Glutamatergic neuron (in vitro differentiated cells): Measurements from ENCODE around the gene OR4F15. TPM values are rescaled to one million over a fixed set of nuclear protein-coding genes. Genes with fewer than 3 reads are reported as not detected.
"Not testable (repeated sequence)": the region's sequence is repeated elsewhere in the genome, so short reads cannot be mapped to it uniquely, and the experiment has no call there.

Experiments
- DNase-seq: peaks from one replicate; pipeline ENCODE4 v3.0.0; 2022
- H3K27ac Mint-ChIP-seq: one replicate; pipeline ENCODE4 v1.8.0; 2020; ENCODE audit warnings: mild to moderate bottlenecking, mixed read lengths, inconsistent platforms; ENCODE audit not compliant: unreplicated experiment
- H3K27me3 Mint-ChIP-seq: one replicate; pipeline ENCODE4 v1.8.0; 2020; ENCODE audit warnings: mild to moderate bottlenecking, moderate library complexity, mixed read lengths, inconsistent platforms; ENCODE audit not compliant: unreplicated experiment
- H3K36me3 Mint-ChIP-seq: one replicate; pipeline ENCODE4 v1.8.0; 2020; ENCODE audit warnings: mild to moderate bottlenecking, mixed read lengths, inconsistent platforms; ENCODE audit not compliant: unreplicated experiment
- H3K4me1 Mint-ChIP-seq: one replicate; pipeline ENCODE4 v1.8.0; 2020; ENCODE audit warnings: mild to moderate bottlenecking, low read depth, mixed read lengths, inconsistent platforms; ENCODE audit not compliant: unreplicated experiment
- H3K4me3 Mint-ChIP-seq: one replicate; pipeline ENCODE4 v1.8.0; 2020; ENCODE audit warnings: mild to moderate bottlenecking, mixed read lengths, inconsistent platforms; ENCODE audit not compliant: unreplicated experiment
- H3K9me3 Mint-ChIP-seq: one replicate; pipeline ENCODE4 v1.8.0; 2020; ENCODE audit warnings: mild to moderate bottlenecking, moderate library complexity, mixed read lengths, inconsistent platforms; ENCODE audit not compliant: unreplicated experiment
- total RNA-seq: library from RNA; stranded (reverse); fragmentation: NEBNext Ultra II Directional; extraction: Animal tissue kit (Norgen Biotek cat#: 25700); gene quantifications from one replicate; pipeline ENCODE4 v1.2.1, GENCODE V29; 2021; ENCODE audit not compliant: unreplicated experiment
- TF ChIP-seq, protein P1 (sequence below): fragments of 200-600 bp; sonication (generic); IDR thresholded peaks from one replicate; pipeline ENCODE4 v1.5.0; 2021; ENCODE audit not compliant: partially characterized antibody, unreplicated experiment

Gene OR4F15
- total RNA-seq, 1 donor from 2014 or later, result not detected

DNA sequence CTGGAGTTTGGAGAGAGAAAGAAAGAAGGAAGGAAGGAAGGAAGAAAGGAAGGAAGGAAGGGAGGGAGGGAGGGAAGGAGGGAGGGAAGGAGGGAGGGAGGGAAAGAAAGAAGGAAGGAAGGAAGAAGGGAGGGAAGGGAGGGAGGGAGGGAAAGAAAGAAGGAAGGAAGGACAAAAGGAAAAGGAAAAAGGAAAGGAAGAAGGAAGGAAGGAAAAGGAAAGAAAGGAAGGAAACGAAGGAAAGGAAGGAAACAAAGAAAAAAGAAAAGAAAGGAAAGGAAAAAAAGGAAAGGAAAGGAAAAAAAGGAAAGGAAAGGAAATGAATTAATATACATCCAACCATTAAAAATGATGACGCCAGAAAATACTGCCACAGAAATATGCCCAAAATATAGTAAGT lies 27.4 kb upstream of the OR4F15 start:
- no peaks in the 10 kb centered on the region for H3K27me3 Mint-ChIP-seq
- no peaks in the 10 kb centered on the region for H3K9me3 Mint-ChIP-seq
- no peak for DNase-seq
- H3K27ac Mint-ChIP-seq, result no peak overlapping the region
- no peaks in the 10 kb centered on the region for H3K4me1 Mint-ChIP-seq
- no peaks in the 10 kb centered on the region for H3K36me3 Mint-ChIP-seq
- TF ChIP-seq, protein P1, sequence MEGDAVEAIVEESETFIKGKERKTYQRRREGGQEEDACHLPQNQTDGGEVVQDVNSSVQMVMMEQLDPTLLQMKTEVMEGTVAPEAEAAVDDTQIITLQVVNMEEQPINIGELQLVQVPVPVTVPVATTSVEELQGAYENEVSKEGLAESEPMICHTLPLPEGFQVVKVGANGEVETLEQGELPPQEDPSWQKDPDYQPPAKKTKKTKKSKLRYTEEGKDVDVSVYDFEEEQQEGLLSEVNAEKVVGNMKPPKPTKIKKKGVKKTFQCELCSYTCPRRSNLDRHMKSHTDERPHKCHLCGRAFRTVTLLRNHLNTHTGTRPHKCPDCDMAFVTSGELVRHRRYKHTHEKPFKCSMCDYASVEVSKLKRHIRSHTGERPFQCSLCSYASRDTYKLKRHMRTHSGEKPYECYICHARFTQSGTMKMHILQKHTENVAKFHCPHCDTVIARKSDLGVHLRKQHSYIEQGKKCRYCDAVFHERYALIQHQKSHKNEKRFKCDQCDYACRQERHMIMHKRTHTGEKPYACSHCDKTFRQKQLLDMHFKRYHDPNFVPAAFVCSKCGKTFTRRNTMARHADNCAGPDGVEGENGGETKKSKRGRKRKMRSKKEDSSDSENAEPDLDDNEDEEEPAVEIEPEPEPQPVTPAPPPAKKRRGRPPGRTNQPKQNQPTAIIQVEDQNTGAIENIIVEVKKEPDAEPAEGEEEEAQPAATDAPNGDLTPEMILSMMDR, result no peak
- no peak overlapping the region for H3K4me3 Mint-ChIP-seq

DNA sequence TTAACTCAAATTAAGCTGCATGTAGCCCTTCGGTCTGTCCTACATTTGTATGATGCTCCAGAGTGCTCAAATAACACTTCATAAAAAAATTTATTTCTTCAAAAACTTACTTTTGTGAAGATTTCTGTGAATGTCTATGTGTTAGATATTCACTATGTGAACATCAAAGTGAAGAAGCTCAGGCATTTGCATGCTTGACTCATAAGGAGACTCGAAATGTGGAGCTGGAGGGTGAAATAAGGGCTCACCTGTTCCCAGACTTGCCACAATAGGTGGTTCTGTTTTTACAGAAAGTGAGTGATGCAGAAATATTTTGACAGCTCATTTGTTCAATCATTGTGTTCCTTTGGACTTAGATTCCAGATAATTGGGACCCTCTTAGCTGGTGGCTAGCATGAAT lies 25.6 kb upstream of the OR4F15 start:
- not testable (repeated sequence) for H3K9me3 Mint-ChIP-seq, H3K4me3 Mint-ChIP-seq, DNase-seq, H3K4me1 Mint-ChIP-seq, H3K27ac Mint-ChIP-seq, H3K27me3 Mint-ChIP-seq, H3K36me3 Mint-ChIP-seq

DNA sequence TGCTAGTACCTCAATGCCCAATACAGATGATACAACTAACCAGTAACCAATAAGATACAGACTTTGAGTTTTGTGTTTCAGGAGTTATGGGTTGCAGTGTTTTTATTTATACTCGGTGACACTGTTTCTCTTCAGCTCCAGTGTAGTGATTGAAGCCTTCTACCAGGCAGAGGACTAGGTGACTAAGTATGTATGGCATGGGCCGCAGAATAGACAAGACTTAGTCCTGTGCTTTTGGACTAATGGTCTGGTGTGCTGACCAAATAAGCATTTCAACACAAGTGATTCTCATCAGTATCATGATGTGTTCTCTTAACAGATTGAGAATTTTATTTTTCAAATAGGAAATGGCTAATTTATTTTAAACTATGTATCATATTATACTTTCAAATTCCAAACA lies 24.0 kb upstream of the OR4F15 start:
- not testable (repeated sequence) for H3K4me3 Mint-ChIP-seq, H3K9me3 Mint-ChIP-seq, DNase-seq, H3K27ac Mint-ChIP-seq, H3K36me3 Mint-ChIP-seq, H3K27me3 Mint-ChIP-seq, H3K4me1 Mint-ChIP-seq

DNA sequence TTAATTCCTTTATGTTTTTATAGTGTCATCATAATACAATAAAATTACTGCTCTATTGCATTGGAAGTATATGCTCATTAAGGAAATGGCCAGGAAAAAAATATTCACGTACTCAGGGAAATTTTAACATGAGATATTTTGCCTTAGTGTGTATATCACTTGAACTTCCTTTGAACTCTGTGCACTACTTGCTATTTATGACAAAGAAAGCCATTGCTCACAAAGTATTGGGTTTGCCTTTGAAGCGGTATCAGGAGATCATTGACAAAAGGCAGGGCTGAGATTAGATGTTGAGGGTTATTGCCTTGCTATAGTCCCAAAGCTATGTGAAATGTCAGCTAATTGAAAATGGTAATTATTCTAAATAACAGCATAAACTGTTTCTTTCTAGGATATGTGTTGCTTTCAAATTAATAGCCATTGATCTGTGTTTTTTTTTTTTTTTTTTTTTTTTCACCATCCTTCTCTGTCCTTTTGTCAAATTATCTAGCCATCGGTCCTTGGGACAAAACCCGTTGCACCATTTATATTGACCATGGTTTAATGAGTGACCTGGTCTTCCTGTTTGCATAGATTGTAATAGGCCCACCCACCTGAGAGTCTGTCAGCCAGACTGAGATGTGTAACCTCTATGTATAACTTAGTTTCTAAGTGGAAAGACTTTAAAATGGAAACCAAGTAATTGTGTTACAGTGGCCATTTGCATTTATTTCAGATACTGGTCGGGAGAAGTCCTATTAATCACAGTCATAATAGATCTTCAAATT lies 23.3 kb upstream of the OR4F15 start:
- H3K36me3 Mint-ChIP-seq, H3K27me3 Mint-ChIP-seq: not testable (repeated sequence)

DNA sequence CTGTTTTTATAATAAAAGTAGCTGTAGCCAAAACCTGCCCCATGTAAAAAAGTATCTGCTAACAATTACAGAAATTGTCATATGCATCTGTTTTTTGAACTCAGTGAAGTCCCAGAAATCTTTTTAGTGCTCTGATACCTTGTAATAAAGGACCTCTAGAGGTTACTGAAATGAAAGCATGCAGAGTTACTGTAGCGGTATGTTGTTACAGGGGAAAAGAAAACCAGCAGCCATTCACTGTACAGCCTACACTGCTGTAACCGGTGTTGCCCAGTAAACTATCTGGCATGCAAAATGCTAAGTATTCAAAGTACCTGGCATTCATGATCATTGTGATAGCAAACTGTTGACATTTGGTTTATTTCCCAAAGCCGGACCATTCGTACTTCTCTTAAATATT lies 21.3 kb upstream of the OR4F15 start:
- H3K4me1 Mint-ChIP-seq, H3K36me3 Mint-ChIP-seq, H3K4me3 Mint-ChIP-seq, DNase-seq, H3K9me3 Mint-ChIP-seq, H3K27me3 Mint-ChIP-seq, H3K27ac Mint-ChIP-seq: not testable (repeated sequence)

More for the DNA sequence above, 23.3 kb upstream of the OR4F15 start:
- not testable (repeated sequence) for DNase-seq, H3K4me3 Mint-ChIP-seq, H3K4me1 Mint-ChIP-seq, H3K9me3 Mint-ChIP-seq, H3K27ac Mint-ChIP-seq

DNA sequence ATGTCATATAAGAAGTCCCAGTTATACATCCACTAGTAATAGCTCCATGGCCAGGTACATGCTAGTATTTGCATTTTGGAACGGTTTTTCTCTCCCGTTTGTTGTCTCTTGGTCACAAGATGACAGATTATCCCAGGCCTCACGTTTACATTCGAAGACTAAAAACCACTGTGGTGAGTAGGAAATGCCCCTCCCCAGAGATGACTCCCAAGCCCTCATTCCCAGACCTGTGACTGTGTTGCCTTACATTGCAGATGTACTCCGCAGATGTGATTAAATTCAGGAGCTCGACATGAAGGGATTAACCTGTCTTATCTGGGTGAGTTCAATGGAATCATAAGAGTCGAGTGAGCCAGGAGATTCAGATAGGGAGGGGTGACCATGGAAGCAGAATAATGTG lies 18.0 kb upstream of the OR4F15 start:
- H3K4me3 Mint-ChIP-seq, H3K9me3 Mint-ChIP-seq, H3K4me1 Mint-ChIP-seq, H3K27me3 Mint-ChIP-seq, H3K36me3 Mint-ChIP-seq, DNase-seq, H3K27ac Mint-ChIP-seq: not testable (repeated sequence)

DNA sequence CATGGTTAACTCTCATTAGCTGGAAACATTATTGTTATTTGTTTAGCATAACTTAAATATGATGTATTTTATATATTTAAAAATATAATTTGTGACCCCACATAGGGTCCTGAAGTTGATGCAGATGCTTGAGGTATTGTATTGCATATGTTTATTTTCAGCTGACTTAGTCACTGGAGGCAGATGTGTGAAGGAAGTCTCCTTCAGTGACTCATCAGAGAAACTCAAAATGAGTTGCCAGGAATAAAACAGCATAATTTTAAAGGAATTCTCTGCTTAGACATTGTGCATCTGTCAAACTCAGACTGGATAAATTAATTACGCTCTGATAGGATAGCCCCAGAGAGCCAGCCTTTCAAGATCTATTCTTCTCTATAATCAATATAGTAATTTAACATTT lies 16.5 kb upstream of the OR4F15 start:
- DNase-seq, result no peak
- Mint-ChIP-seq H3K9me3 (peaks cover 1% of the 10 kb centered on the region), H3K4me3 (no peak overlapping the region), H3K27ac (no peak overlapping the region), H3K4me1 (no peaks in the 10 kb centered on the region), H3K27me3 (peaks cover 4% of the 10 kb centered on the region), H3K36me3 (no peaks in the 10 kb centered on the region)
- TF ChIP-seq, protein P1, result no peak
